Transverse colon (tissue), 4 donors: ENCODE data around the gene GNA15. TPM values are rescaled to one million over a fixed set of nuclear protein-coding genes. Genes with fewer than 3 reads are reported as not detected.

Experiments used
- DNase-seq: peaks from one replicate; pipeline ENCODE4 v3.0.0-alpha.2; 2019
- H3K27ac ChIP-seq, 4 donors: fragments of 200-600 bp; sonication (generic); 2 replicates each; pipeline ENCODE4 v1.5.1; 2016 to 2018; ENCODE audit warnings: inconsistent platforms in 4 of 4
- H3K27me3 ChIP-seq: fragments of 200-600 bp; sonication (generic); 2 replicates; pipeline ENCODE4 v1.5.1; 2017; ENCODE audit warnings: inconsistent platforms
- H3K36me3 ChIP-seq, 4 donors: fragments of 200-600 bp; sonication (generic); 2 replicates each; pipeline ENCODE4 v1.5.1; 2017 to 2019; ENCODE audit warnings: inconsistent platforms in 4 of 4
- H3K4me1 ChIP-seq, 4 donors: fragments of 200-600 bp; sonication (generic); 2 replicates each; pipeline ENCODE4 v1.5.1; 2017 to 2020; ENCODE audit warnings: inconsistent platforms in 4 of 4
- H3K4me3 ChIP-seq, 4 donors: fragments of 200-600 bp; sonication (generic); 1 replicate in 1 of 4; 2 replicates in 3 of 4; pipeline versions ENCODE4 v1.5.1 to v1.6.1; 2017 to 2019; ENCODE audit warnings: inconsistent platforms in 4 of 4
- H3K9me3 ChIP-seq, 2 donors: fragments of 200-600 bp; sonication (generic); 2 replicates each; pipeline ENCODE4 v1.5.1; 2017 to 2019; ENCODE audit warnings: inconsistent platforms in 2 of 2
- EP300 ChIP-seq: sonication (generic); formaldehyde crosslinking; IDR thresholded peaks from one replicate; pipeline ENCODE4 v1.6.1; 2017; ENCODE audit warnings: antibody characterized with exemption, low read depth
- POLR2A ChIP-seq: fragments of 450-650 bp; IDR thresholded peaks from one replicate; pipeline ENCODE4 v1.6.1; 2016; ENCODE audit warnings: antibody characterized with exemption, mild to moderate bottlenecking, moderate library complexity
- POLR2AphosphoS5 ChIP-seq, 3 donors: sonication (generic); formaldehyde crosslinking; IDR thresholded peaks; one replicate each; pipeline ENCODE4 v1.6.1; 2016; ENCODE audit warnings: antibody characterized with exemption in 3 of 3
- WGBS, 2 donors: methylation state at CpG; one replicate each; pipeline ENCODE4 v1.1.5; 2018; ENCODE audit warnings: low coverage in 1 of 2; 5-methylcytosine and 5-hydroxymethylcytosine counted together
- in situ Hi-C, 4 donors: fragments of 200-750 bp; cut with MboI; loops; one replicate each; pipeline versions ENCODE4 v1.15.0 to v1.15.1; 2017; ENCODE audit warnings: low sequenced_read_pairs in 3 of 4, low pct_ligation_motif_present in 1 of 4, low pct_unique_long_range_greater_than_20kb in 1 of 4
- intact Hi-C: fragments of 100-400 bp; cut with DNase I; formaldehyde crosslinking; loops from one replicate; pipeline ENCODE4 v1.15.1; 2023; ENCODE audit warnings: low total_unique reads
- total RNA-seq, 4 donors: library from RNA; depleted of rRNA; stranded (reverse); fragments of >200 nt; gene quantifications; one replicate each; pipeline ENCODE4 v1.1.0, GENCODE V29; 2016
- TF ChIP-seq, protein P1 (sequence below), 5 experiments: fragments of 200-600 bp in 3 of 5; fragments of 450-650 bp in 2 of 5; sonication (generic) in 3 of 5; IDR thresholded peaks; 1 replicate in 2 of 5; 2 replicates in 3 of 5; pipeline ENCODE4 v1.5.1; 2016 to 2017; ENCODE audit warnings: antibody characterized with exemption in 5 of 5, inconsistent platforms in 3 of 5, mild to moderate bottlenecking in 2 of 5, moderate library complexity in 1 of 5

GNA15 gene
- total RNA-seq, 4 donors from 2014 or later, result 1.9 to 2.2 TPM; not detected in 2

DNA sequence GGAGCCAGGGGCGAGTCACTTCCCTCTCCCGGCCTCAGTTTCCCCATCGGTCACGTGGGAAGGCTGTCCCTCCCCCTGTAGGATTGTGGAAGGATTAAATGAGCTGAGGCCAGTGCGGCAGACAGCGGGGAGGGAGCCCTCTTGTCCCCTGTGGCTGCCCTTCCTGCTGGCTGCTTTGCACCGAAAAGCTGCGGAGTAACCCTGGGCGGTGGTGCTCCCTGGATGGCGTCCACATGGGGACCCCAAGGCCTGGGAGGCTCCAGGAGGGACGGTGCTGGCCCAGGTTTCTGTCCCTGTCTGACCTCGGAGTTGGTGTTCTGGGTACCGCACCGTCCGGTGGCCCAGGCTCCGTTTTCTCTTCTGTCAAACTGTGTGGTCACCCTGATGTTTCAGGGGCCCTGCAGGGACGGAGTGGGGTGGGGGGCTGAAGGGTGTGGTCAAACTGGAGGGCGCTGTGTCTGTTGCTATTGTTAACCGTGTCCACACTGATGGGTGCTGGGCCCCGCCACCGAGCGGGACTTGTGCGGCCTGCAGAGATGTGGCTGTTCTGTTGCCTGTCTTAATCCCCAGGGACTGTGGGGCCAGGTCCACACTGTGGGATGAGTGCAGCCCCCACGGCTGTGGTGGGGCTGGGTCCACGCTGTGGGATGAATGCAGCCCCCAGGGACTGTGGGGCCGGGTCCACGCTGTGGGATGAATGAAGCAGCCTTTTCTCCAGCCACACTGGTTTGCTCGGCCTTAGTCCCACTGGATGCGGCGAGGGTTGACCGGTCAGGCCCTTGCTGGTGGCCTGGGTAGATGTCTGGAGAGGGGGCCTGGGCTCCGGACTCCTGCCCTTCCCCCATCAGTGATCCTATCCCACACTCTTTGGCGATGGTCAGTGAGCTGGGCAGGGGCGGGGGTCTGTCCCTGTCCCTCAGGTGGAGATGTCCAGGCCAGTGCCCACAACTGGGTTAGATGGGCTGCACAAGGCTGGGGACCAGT lies 34.8 kb upstream of the GNA15 start:
- H3K27ac ChIP-seq, result no peak overlapping the region
- H3K4me1 ChIP-seq, result peaks cover 54 to 93% (median 78%) of the 10 kb centered on the region in 4 donors
- H3K9me3 ChIP-seq, result no peaks in the 10 kb centered on the region
- no peaks in the 10 kb centered on the region for H3K36me3 ChIP-seq
- in situ Hi-C loops, result loop anchor here in 1 of 4 donors (10.0 kb wide), 1 partner anchor 136 kb away; no protein-coding TSS in a partner anchor
- intact Hi-C loops, result loop anchor here (10.0 kb wide), 1 partner anchor 136 kb away; no protein-coding TSS in a partner anchor
- TF ChIP-seq EP300, result no peak
- TF ChIP-seq POLR2A, result no peak
- TF ChIP-seq, protein P1, sequence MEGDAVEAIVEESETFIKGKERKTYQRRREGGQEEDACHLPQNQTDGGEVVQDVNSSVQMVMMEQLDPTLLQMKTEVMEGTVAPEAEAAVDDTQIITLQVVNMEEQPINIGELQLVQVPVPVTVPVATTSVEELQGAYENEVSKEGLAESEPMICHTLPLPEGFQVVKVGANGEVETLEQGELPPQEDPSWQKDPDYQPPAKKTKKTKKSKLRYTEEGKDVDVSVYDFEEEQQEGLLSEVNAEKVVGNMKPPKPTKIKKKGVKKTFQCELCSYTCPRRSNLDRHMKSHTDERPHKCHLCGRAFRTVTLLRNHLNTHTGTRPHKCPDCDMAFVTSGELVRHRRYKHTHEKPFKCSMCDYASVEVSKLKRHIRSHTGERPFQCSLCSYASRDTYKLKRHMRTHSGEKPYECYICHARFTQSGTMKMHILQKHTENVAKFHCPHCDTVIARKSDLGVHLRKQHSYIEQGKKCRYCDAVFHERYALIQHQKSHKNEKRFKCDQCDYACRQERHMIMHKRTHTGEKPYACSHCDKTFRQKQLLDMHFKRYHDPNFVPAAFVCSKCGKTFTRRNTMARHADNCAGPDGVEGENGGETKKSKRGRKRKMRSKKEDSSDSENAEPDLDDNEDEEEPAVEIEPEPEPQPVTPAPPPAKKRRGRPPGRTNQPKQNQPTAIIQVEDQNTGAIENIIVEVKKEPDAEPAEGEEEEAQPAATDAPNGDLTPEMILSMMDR (IDR thresholded peaks at IDR 0.05), result no peak
- no peak for TF ChIP-seq POLR2AphosphoS5 (IDR thresholded peaks at IDR 0.05)
- no peak for DNase-seq
- no peaks in the 10 kb centered on the region for H3K27me3 ChIP-seq
- 78% methylated on average over 23 of the region's 34 CpGs; no CpG with 5 or more reads in 1 of the 2 donors for WGBS, 2 donors
- H3K4me3 ChIP-seq, result no peak overlapping the region

DNA sequence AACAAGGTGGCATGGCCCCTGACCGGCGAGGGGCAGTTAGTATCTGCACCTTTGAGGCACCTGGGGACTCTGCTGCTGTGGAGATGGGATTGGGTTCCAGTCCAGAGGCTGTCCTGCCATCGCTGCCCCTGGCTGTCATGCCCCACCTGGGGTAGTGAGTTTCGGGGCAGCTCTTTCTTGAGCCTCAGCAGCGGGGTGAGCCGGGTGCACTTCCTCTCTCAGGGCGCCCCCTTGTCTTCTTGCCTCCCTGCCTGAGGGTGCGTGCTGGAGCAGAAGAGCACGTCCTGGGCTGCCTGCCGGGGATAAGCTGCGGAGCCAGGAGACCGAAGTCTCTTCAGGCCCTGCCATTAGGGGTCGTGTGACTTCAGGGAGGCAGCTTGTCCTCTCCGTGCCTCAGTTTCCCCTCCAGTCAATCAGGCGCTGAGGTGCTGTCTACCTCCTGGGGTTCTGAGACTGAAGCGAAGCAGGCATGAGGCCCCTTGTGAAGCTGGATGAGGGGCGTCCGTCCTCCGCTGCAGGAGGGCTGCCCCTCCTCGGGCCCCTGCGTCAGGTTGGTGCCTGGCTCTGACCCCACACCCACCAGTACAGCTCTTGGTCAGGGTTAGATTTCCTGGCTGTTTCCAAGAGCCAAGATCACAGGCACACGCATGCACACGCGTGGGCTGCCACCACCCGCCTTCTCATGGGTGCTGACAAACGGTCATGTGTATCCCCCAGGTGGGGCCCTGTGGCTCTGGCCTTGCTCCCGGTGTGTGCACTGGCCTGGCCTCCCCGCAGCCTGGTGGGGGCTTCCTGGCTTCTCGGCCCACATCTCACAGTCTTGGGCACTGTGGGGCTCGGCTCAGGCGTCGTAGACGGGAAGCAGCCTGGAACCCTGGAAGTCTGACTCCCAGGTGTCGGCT lies 33.3 kb upstream of the GNA15 start:
- no peak overlapping the region for H3K4me3 ChIP-seq
- TF ChIP-seq POLR2AphosphoS5 (IDR thresholded peaks at IDR 0.05) (no peak), POLR2A (no peak), EP300 (no peak)
- TF ChIP-seq, protein P1 (IDR thresholded peaks at IDR 0.05), result no peak
- in situ Hi-C loops, result loop anchor here in 1 of 4 donors (10.0 kb wide), 1 partner anchor 138 kb away; no protein-coding TSS in a partner anchor
- peaks cover 44 to 93% (median 77%) of the 10 kb centered on the region in 4 donors for H3K4me1 ChIP-seq
- WGBS, 2 donors, result 85 to 91% methylated on average over 4 to 31 of the region's 34 CpGs
- H3K9me3 ChIP-seq, result no peaks in the 10 kb centered on the region
- no peak for DNase-seq
- intact Hi-C loops, result loop anchor here (10.0 kb wide), 1 partner anchor 138 kb away; no protein-coding TSS in a partner anchor
- H3K27ac ChIP-seq, result peak overlapping the region in 2 of 4 donors; percentile 13 to 63
- H3K27me3 ChIP-seq, result no peaks in the 10 kb centered on the region
- no peaks in the 10 kb centered on the region for H3K36me3 ChIP-seq

DNA sequence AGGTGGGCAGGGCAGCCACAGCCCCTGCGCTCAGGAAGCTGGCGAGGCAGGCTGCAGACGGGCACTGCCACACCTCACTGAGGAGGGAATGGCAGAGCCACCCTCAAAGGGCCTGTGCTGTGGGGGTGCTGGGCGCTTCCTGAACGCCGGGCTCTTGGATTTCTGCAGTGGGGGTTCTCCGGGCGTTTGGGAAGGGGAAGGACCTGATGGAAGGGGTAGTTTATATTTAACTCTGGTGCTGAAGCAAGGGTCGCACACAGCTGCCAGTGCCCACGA lies 31.2 kb upstream of the GNA15 start:
- TF ChIP-seq POLR2AphosphoS5 (IDR thresholded peaks at IDR 0.05), result no peak
- no peak for TF ChIP-seq POLR2A
- TF ChIP-seq, protein P1 (IDR thresholded peaks at IDR 0.05), result no peak
- TF ChIP-seq EP300, result no peak
- Histone ChIP-seq H3K27ac (peak overlapping the region; percentile 63 to 76 (median 73)), H3K4me3 (no peak overlapping the region), H3K4me1 (peaks cover 29 to 82% (median 64%) of the 10 kb centered on the region in 4 donors), H3K9me3 (no peaks in the 10 kb centered on the region), H3K27me3 (no peaks in the 10 kb centered on the region), H3K36me3 (no peaks in the 10 kb centered on the region)
- DNase-seq, result no peak
- in situ Hi-C loops, result loop anchor here in 1 of 4 donors (10.0 kb wide), 1 partner anchor 140 kb away; no protein-coding TSS in a partner anchor
- intact Hi-C loops, result loop anchor here (2.0 to 10.0 kb wide), 2 partner anchors 30 to 140 kb away; no protein-coding TSS in a partner anchor
- WGBS, 2 donors, result 47% methylated on average over 9 of the region's 10 CpGs; no CpG with 5 or more reads in 1 of the 2 donors
